Neural cell (in vitro differentiated cells): ENCODE results near the gene CARMIL1.

ENCODE experiments used
- EP300 ChIP-seq: fragments of 450-650 bp; conservative IDR thresholded peaks from 2 replicates; pipeline ENCODE4 v1.6.1; 2014; ENCODE audit warnings: antibody characterized with exemption, mild to moderate bottlenecking, moderate library complexity; ENCODE audit not compliant: poor library complexity, severe bottlenecking
- EZH2 ChIP-seq: fragments of 200-600, 300-800 bp; shearing (Covaris generic), sonication (generic); IDR thresholded peaks from 2 replicates; pipeline ENCODE4 v1.6.1; 2014; ENCODE audit warnings: antibody characterized with exemption, low read length, borderline replicate concordance, mild to moderate bottlenecking; ENCODE audit not compliant: insufficient read depth, poor library complexity, severe bottlenecking
- POLR2AphosphoS5 ChIP-seq: IDR thresholded peaks from 2 replicates; pipeline ENCODE4 v1.6.1; 2012
- RAD21 ChIP-seq: fragments of 450-650 bp; conservative IDR thresholded peaks from 2 replicates; pipeline ENCODE4 v1.6.1; 2014; ENCODE audit warnings: antibody characterized with exemption, mild to moderate bottlenecking, moderate library complexity
- SMC3 ChIP-seq: fragments of 450-650 bp; conservative IDR thresholded peaks from 2 replicates; pipeline ENCODE4 v1.6.1; 2014; ENCODE audit warnings: antibody characterized with exemption, mild to moderate bottlenecking, moderate library complexity; ENCODE audit not compliant: poor library complexity
- TAF1 ChIP-seq: IDR thresholded peaks from 2 replicates; pipeline ENCODE4 v1.6.1; 2012; ENCODE audit warnings: low read depth
- TF ChIP-seq, protein P1 (sequence below): fragments of 450-650 bp; IDR thresholded peaks from 2 replicates; pipeline ENCODE4 v1.5.1; 2014; ENCODE audit warnings: antibody characterized with exemption, mild to moderate bottlenecking, moderate library complexity; ENCODE audit not compliant: poor library complexity, severe bottlenecking

DNA sequence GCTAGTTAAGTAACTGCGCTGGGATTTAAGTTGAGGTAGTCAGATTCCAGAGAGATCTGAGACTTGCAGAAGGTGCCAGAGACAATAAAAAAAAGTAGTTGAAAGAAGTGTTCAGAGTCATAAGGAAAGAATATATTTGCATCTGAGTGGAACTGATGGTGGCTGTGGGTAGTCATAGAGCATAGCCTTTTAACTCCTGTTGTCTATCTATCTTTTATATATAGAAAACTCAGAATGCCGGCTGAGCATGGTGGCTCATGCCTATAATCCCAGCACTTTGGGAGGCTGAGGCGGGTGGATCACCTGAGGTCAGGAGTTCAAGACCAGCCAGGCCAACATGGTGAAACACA lies 62.0 kb downstream of the CARMIL1 start:
- TF ChIP-seq RAD21 = no peak
- TF ChIP-seq, protein P1, sequence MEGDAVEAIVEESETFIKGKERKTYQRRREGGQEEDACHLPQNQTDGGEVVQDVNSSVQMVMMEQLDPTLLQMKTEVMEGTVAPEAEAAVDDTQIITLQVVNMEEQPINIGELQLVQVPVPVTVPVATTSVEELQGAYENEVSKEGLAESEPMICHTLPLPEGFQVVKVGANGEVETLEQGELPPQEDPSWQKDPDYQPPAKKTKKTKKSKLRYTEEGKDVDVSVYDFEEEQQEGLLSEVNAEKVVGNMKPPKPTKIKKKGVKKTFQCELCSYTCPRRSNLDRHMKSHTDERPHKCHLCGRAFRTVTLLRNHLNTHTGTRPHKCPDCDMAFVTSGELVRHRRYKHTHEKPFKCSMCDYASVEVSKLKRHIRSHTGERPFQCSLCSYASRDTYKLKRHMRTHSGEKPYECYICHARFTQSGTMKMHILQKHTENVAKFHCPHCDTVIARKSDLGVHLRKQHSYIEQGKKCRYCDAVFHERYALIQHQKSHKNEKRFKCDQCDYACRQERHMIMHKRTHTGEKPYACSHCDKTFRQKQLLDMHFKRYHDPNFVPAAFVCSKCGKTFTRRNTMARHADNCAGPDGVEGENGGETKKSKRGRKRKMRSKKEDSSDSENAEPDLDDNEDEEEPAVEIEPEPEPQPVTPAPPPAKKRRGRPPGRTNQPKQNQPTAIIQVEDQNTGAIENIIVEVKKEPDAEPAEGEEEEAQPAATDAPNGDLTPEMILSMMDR = no peak
- TF ChIP-seq TAF1 = no peak
- no peak for TF ChIP-seq POLR2AphosphoS5
- TF ChIP-seq EZH2 = no peak
- no peak for TF ChIP-seq EP300
- TF ChIP-seq SMC3 = no peak
